ENCODE results near the gene HSPH1.

GRCh38 chr13:31145417-31145816 is 16.3 kb downstream of the HSPH1 start:
- TF ChIP-seq, protein P1, sequence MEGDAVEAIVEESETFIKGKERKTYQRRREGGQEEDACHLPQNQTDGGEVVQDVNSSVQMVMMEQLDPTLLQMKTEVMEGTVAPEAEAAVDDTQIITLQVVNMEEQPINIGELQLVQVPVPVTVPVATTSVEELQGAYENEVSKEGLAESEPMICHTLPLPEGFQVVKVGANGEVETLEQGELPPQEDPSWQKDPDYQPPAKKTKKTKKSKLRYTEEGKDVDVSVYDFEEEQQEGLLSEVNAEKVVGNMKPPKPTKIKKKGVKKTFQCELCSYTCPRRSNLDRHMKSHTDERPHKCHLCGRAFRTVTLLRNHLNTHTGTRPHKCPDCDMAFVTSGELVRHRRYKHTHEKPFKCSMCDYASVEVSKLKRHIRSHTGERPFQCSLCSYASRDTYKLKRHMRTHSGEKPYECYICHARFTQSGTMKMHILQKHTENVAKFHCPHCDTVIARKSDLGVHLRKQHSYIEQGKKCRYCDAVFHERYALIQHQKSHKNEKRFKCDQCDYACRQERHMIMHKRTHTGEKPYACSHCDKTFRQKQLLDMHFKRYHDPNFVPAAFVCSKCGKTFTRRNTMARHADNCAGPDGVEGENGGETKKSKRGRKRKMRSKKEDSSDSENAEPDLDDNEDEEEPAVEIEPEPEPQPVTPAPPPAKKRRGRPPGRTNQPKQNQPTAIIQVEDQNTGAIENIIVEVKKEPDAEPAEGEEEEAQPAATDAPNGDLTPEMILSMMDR (IDR thresholded peaks at IDR 0.05), result no peak
- TF ChIP-seq POLR2AphosphoS5 (IDR thresholded peaks at IDR 0.05) (no peak), EP300 (IDR thresholded peaks at IDR 0.05) (no peak), POLR2A (IDR thresholded peaks at IDR 0.05) (no peak)
